ENCODE results near the gene AGBL1. TPM values are rescaled to one million over a fixed set of nuclear protein-coding genes. Genes with fewer than 3 reads are reported as not detected.

The AGBL1 gene
- polyA plus RNA-seq, 4 donors = 0.01 to 0.04 TPM; not detected in 2

- no peak for DNase-seq
- 81 to 86% (median 82%) methylated on average over 10 of the region's 10 CpGs for WGBS, 3 donors
- H3K9me3 ChIP-seq (ENCODE audit: control insufficient read depth in 2 of 2, insufficient read depth in 1 of 2, low read depth in 1 of 2, low read length in 1 of 2) = no peaks in the 10 kb centered on the region
- H3K4me3 ChIP-seq (ENCODE audit: low read depth in 1 of 3, low read length in 3 of 3) = no peak overlapping the region
- no peak for FAIRE-seq
- no peak overlapping the region for H3K27ac ChIP-seq (ENCODE audit: low read depth in 1 of 3, low read length in 2 of 3)
- H3K4me1 ChIP-seq (ENCODE audit: control insufficient read depth in 3 of 3, insufficient read depth in 2 of 3, low read depth in 1 of 3, low read length in 2 of 3) = no peaks in the 10 kb centered on the region
- no peaks in the 10 kb centered on the region for H3K36me3 ChIP-seq (ENCODE audit: control insufficient read depth in 3 of 3, insufficient read depth in 2 of 3, low read depth in 1 of 3, low read length in 3 of 3)
- no peaks in the 10 kb centered on the region for H3K27me3 ChIP-seq (ENCODE audit: control insufficient read depth in 3 of 3, insufficient read depth in 3 of 3, low read length in 3 of 3)
Observed at GRCh38 chr15:86879250-86880229, 799.9 kb downstream of the AGBL1 start.

DNA sequence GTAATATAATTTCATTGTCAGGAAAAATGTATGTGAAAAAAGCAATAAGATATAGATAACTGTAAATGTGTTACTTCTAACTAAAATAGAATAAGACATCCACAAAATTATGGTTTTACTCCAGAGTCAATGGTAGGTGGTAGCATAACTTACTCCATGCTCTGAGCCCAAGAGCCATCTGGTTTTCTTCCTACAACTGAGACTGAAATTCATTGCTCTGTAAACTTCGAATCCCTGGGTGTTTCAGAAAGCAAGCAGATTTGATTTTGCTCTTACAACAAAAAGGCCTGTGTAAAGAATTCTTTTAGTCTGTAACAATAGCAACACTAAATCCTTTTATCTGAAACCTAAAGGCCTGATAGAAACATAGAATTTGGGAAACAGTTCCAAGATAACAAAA is 805.9 kb downstream of the AGBL1 start:
- 39 to 71% (median 43%) methylated on average over 1 of the region's 1 CpG for WGBS, 3 donors
- Histone ChIP-seq H3K27ac (ENCODE audit: low read depth in 1 of 3, low read length in 2 of 3) (no peak overlapping the region), H3K4me3 (ENCODE audit: low read depth in 1 of 3, low read length in 3 of 3) (no peak overlapping the region), H3K36me3 (ENCODE audit: control insufficient read depth in 3 of 3, insufficient read depth in 2 of 3, low read depth in 1 of 3, low read length in 3 of 3) (no peaks in the 10 kb centered on the region), H3K27me3 (ENCODE audit: control insufficient read depth in 3 of 3, insufficient read depth in 3 of 3, low read length in 3 of 3) (no peaks in the 10 kb centered on the region), H3K4me1 (ENCODE audit: control insufficient read depth in 3 of 3, insufficient read depth in 2 of 3, low read depth in 1 of 3, low read length in 2 of 3) (no peaks in the 10 kb centered on the region), H3K9me3 (ENCODE audit: control insufficient read depth in 2 of 2, insufficient read depth in 1 of 2, low read depth in 1 of 2, low read length in 1 of 2) (no peaks in the 10 kb centered on the region)
- no peak for FAIRE-seq
- DNase-seq = no peak

DNA sequence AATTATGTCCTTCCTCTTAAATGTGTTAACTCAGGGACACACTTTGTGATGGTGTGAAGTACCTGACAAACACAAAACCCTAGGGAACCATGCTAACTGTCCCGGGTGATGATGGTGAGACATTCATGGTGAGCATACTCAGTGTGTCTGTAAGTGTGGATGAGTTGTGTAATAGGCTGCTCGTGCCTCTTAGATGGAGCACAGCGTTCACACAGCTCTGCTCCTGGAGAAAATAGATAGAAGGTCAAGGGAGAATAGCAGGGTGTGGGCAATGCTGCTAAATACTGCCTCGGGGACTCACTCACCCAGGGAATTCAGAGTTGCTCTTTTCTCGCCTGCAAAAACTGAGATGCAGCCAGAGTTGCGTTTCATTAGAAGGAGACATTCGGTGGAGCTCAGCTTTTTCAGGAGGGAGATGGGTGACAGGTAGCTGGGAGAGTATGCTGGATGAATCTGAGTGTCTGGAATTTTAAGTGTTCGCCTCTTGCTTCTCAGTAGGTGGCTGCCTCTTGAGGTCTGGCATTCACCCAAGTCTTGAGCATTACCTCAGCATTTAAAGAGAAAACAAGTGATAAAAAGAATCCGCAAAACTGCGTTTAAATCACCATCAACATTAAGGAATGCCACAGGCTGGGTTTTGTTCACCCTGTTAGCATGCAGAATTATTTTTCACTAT is 813.2 kb downstream of the AGBL1 start:
- FAIRE-seq = no peak
- H3K27me3 ChIP-seq (ENCODE audit: control insufficient read depth in 3 of 3, insufficient read depth in 3 of 3, low read length in 3 of 3) = peaks cover 0 to 2% (median 0%) of the 10 kb centered on the region in 3 donors
- 28 to 47% (median 36%) methylated on average over 10 of the region's 10 CpGs for WGBS, 3 donors

DNA sequence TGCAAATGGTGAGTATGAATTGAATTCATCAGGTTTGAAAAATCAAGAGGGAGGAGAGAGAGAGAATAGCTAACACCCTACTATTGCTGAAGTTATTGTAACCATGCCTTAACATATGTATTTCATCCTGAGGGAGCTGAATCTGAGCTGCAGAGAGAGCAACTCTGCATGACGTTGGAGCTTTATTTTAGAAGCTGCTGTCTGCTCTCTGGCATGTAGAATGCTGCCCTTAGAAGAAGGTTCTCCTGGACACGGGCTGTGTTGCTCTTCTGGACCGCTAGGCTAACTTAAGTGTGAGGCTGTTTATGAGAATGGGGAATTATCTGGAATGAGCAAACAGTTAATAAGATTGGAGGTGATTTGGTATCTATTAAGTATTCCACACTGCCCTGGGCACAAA is 814.6 kb downstream of the AGBL1 start:
- no peak for FAIRE-seq
- Histone ChIP-seq H3K36me3 (ENCODE audit: control insufficient read depth in 3 of 3, insufficient read depth in 2 of 3, low read depth in 1 of 3, low read length in 3 of 3) (no peaks in the 10 kb centered on the region), H3K4me3 (ENCODE audit: low read depth in 1 of 3, low read length in 3 of 3) (no peak overlapping the region), H3K4me1 (ENCODE audit: control insufficient read depth in 3 of 3, insufficient read depth in 2 of 3, low read depth in 1 of 3, low read length in 2 of 3) (no peaks in the 10 kb centered on the region), H3K27ac (ENCODE audit: low read depth in 1 of 3, low read length in 2 of 3) (no peak overlapping the region), H3K9me3 (ENCODE audit: control insufficient read depth in 2 of 2, insufficient read depth in 1 of 2, low read depth in 1 of 2, low read length in 1 of 2) (no peaks in the 10 kb centered on the region), H3K27me3 (ENCODE audit: control insufficient read depth in 3 of 3, insufficient read depth in 3 of 3, low read length in 3 of 3) (peaks cover 0 to 2% (median 0%) of the 10 kb centered on the region in 3 donors)
- 62 to 65% (median 63%) methylated on average over 3 of the region's 3 CpGs for WGBS, 3 donors
- no peak for DNase-seq

More for the DNA sequence above, 813.2 kb downstream of the AGBL1 start:
- H3K4me1 ChIP-seq (ENCODE audit: control insufficient read depth in 3 of 3, insufficient read depth in 2 of 3, low read depth in 1 of 3, low read length in 2 of 3) = no peaks in the 10 kb centered on the region
- H3K27ac ChIP-seq (ENCODE audit: low read depth in 1 of 3, low read length in 2 of 3) = no peak overlapping the region
- H3K36me3 ChIP-seq (ENCODE audit: control insufficient read depth in 3 of 3, insufficient read depth in 2 of 3, low read depth in 1 of 3, low read length in 3 of 3) = no peaks in the 10 kb centered on the region
- H3K4me3 ChIP-seq (ENCODE audit: low read depth in 1 of 3, low read length in 3 of 3) = no peak overlapping the region
- DNase-seq = no peak
- no peaks in the 10 kb centered on the region for H3K9me3 ChIP-seq (ENCODE audit: control insufficient read depth in 2 of 2, insufficient read depth in 1 of 2, low read depth in 1 of 2, low read length in 1 of 2)

GRCh38 chr15:86903642-86904421 is 824.2 kb downstream of the AGBL1 start:
- Histone ChIP-seq H3K36me3 (ENCODE audit: control insufficient read depth in 3 of 3, insufficient read depth in 2 of 3, low read depth in 1 of 3, low read length in 3 of 3) (no peaks in the 10 kb centered on the region), H3K4me3 (ENCODE audit: low read depth in 1 of 3, low read length in 3 of 3) (no peak overlapping the region)
- no peak for FAIRE-seq

DNA sequence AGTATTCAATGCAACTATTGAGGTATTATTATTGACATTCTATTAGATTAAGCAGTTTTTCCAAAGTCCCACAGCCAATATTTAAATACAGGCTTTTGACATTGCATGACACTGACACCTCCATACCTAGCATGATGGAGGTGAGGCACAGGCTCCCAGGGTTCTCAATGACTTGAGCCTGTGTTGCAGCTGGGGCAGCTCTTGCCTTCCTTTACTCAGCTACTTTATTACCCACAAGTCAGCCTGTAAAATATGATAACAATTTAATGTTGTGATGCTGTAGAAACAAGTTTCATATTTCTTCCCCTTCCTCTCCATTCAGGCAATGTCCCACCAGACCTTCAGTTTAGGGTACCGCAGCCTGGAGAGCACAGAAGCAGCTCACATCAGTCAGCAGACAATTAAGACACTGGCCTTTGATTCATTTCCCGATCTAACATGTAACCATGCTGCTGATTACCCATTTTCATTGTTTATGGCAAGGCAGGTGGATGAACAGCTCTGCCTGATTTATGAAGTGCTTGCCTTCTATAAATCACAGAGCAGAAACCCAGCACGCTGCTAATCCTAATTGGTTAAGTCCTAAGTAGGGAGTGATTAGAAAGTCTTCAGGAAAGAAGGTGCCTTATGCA is 826.1 kb downstream of the AGBL1 start:
- DNase-seq (no peak), FAIRE-seq (no peak)
- Histone ChIP-seq H3K9me3 (ENCODE audit: control insufficient read depth in 2 of 2, insufficient read depth in 1 of 2, low read depth in 1 of 2, low read length in 1 of 2) (no peaks in the 10 kb centered on the region), H3K27ac (ENCODE audit: low read depth in 1 of 3, low read length in 2 of 3) (no peak overlapping the region), H3K36me3 (ENCODE audit: control insufficient read depth in 3 of 3, insufficient read depth in 2 of 3, low read depth in 1 of 3, low read length in 3 of 3) (no peaks in the 10 kb centered on the region), H3K4me3 (ENCODE audit: low read depth in 1 of 3, low read length in 3 of 3) (no peak overlapping the region), H3K27me3 (ENCODE audit: control insufficient read depth in 3 of 3, insufficient read depth in 3 of 3, low read length in 3 of 3) (no peaks in the 10 kb centered on the region), H3K4me1 (ENCODE audit: control insufficient read depth in 3 of 3, insufficient read depth in 2 of 3, low read depth in 1 of 3, low read length in 2 of 3) (no peaks in the 10 kb centered on the region)
- WGBS, 3 donors = 40 to 54% (median 49%) methylated on average over 3 of the region's 3 CpGs

More at GRCh38 chr15:86903642-86904421, 824.2 kb downstream of the AGBL1 start:
- no peak for DNase-seq
- Histone ChIP-seq H3K4me1 (ENCODE audit: control insufficient read depth in 3 of 3, insufficient read depth in 2 of 3, low read depth in 1 of 3, low read length in 2 of 3) (no peaks in the 10 kb centered on the region), H3K27ac (ENCODE audit: low read depth in 1 of 3, low read length in 2 of 3) (no peak overlapping the region), H3K27me3 (ENCODE audit: control insufficient read depth in 3 of 3, insufficient read depth in 3 of 3, low read length in 3 of 3) (no peaks in the 10 kb centered on the region), H3K9me3 (ENCODE audit: control insufficient read depth in 2 of 2, insufficient read depth in 1 of 2, low read depth in 1 of 2, low read length in 1 of 2) (no peaks in the 10 kb centered on the region)
- WGBS, 3 donors = 40 to 59% (median 54%) methylated on average over 4 of the region's 4 CpGs

DNA sequence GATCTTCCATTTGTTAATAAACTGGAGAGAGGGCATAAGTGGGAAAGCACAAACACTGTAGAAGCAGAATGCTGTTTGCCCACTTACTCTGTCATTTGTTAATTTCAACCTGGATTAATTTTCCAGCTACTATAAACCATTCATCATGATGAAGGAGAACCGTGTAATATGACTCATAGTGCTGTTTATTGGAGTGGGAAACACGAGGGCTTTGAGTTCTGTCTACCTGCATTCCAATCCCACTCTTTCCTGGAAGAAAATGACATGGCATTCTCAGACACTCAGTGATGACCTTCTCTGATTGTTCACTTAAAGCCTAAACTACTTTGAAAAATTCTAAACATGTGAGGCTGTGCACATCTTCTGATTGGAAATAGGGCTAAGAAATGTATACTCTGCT is 826.7 kb downstream of the AGBL1 start:
- Histone ChIP-seq H3K4me1 (ENCODE audit: control insufficient read depth in 3 of 3, insufficient read depth in 2 of 3, low read depth in 1 of 3, low read length in 2 of 3) (no peaks in the 10 kb centered on the region), H3K4me3 (ENCODE audit: low read depth in 1 of 3, low read length in 3 of 3) (no peak overlapping the region), H3K27ac (ENCODE audit: low read depth in 1 of 3, low read length in 2 of 3) (no peak overlapping the region), H3K36me3 (ENCODE audit: control insufficient read depth in 3 of 3, insufficient read depth in 2 of 3, low read depth in 1 of 3, low read length in 3 of 3) (no peaks in the 10 kb centered on the region), H3K9me3 (ENCODE audit: control insufficient read depth in 2 of 2, insufficient read depth in 1 of 2, low read depth in 1 of 2, low read length in 1 of 2) (no peaks in the 10 kb centered on the region), H3K27me3 (ENCODE audit: control insufficient read depth in 3 of 3, insufficient read depth in 3 of 3, low read length in 3 of 3) (no peaks in the 10 kb centered on the region)
- FAIRE-seq (no peak), DNase-seq (no peak)
- 12 to 23% (median 15%) methylated on average over 2 of the region's 2 CpGs for WGBS, 3 donors

- FAIRE-seq = no peak
- WGBS, 3 donors = 71 to 74% (median 72%) methylated on average over 5 of the region's 5 CpGs
Observed at GRCh38 chr15:86911022-86911421, 831.4 kb downstream of the AGBL1 start.

More at GRCh38 chr15:86911022-86911421, 831.4 kb downstream of the AGBL1 start:
- H3K27ac ChIP-seq (ENCODE audit: low read depth in 1 of 3, low read length in 2 of 3) = no peak overlapping the region
- no peaks in the 10 kb centered on the region for H3K27me3 ChIP-seq (ENCODE audit: control insufficient read depth in 3 of 3, insufficient read depth in 3 of 3, low read length in 3 of 3)
- DNase-seq = no peak
- H3K4me3 ChIP-seq (ENCODE audit: low read depth in 1 of 3, low read length in 3 of 3) = no peak overlapping the region
- H3K4me1 ChIP-seq (ENCODE audit: control insufficient read depth in 3 of 3, insufficient read depth in 2 of 3, low read depth in 1 of 3, low read length in 2 of 3) = no peaks in the 10 kb centered on the region
- no peaks in the 10 kb centered on the region for H3K36me3 ChIP-seq (ENCODE audit: control insufficient read depth in 3 of 3, insufficient read depth in 2 of 3, low read depth in 1 of 3, low read length in 3 of 3)
- no peaks in the 10 kb centered on the region for H3K9me3 ChIP-seq (ENCODE audit: control insufficient read depth in 2 of 2, insufficient read depth in 1 of 2, low read depth in 1 of 2, low read length in 1 of 2)
